Astrocyte (in vitro differentiated cells and primary cell): ENCODE results near the gene KIF25.

Source experiments
- CTCF ChIP-seq: IDR thresholded peaks from 2 replicates; pipeline ENCODE4 v1.5.1; 2011; ENCODE audit warnings: low read depth, mild to moderate bottlenecking, inconsistent platforms, low read length, moderate library complexity; ENCODE audit not compliant: insufficient read depth
- EZH2 ChIP-seq: IDR thresholded peaks from 2 replicates; pipeline ENCODE4 v1.6.1; 2012; ENCODE audit warnings: mild to moderate bottlenecking, low read length, inconsistent platforms; ENCODE audit not compliant: insufficient read depth

GRCh38 chr6:168029459-168030217 is 32.2 kb downstream of the KIF25 start:
- TF ChIP-seq CTCF, result no peak
- no peak for TF ChIP-seq EZH2
